ENCODE results near the gene MAPK8. TPM values are rescaled to one million over a fixed set of nuclear protein-coding genes. Genes with fewer than 3 reads are reported as not detected.

The MAPK8 gene
- total RNA-seq, 4 donors from 2014 or later, result 27.4 to 43.5 (median 36.5) TPM

DNA sequence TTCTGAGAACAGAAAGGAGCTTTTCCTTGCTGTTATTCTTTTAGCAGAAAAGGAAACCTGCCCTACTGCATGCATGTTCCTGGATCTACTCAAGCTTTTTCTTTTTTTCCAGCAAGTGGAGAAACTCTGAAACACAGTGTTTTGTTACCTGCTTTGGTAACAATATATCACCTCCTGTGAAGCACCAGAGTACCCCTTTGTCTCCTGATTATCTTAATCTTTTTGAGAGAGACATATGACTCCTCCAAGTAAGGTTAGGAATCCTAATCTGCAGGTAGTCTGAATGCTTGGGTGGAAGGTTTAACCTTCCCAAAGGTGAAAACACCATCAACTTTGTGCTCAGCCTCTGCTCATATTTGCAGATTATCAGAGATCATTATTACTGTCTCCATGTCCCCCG, 93.1 kb downstream of the MAPK8 start:
- WGBS, 2 donors, result 80 to 100% methylated on average over 1 of the region's 1 CpG
- TF ChIP-seq, protein P1, sequence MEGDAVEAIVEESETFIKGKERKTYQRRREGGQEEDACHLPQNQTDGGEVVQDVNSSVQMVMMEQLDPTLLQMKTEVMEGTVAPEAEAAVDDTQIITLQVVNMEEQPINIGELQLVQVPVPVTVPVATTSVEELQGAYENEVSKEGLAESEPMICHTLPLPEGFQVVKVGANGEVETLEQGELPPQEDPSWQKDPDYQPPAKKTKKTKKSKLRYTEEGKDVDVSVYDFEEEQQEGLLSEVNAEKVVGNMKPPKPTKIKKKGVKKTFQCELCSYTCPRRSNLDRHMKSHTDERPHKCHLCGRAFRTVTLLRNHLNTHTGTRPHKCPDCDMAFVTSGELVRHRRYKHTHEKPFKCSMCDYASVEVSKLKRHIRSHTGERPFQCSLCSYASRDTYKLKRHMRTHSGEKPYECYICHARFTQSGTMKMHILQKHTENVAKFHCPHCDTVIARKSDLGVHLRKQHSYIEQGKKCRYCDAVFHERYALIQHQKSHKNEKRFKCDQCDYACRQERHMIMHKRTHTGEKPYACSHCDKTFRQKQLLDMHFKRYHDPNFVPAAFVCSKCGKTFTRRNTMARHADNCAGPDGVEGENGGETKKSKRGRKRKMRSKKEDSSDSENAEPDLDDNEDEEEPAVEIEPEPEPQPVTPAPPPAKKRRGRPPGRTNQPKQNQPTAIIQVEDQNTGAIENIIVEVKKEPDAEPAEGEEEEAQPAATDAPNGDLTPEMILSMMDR (IDR thresholded peaks at IDR 0.05), result no peak
- TF ChIP-seq POLR2A (IDR thresholded peaks at IDR 0.05), result no peak
- Histone ChIP-seq H3K36me3 (no peaks in the 10 kb centered on the region), H3K9me3 (no peaks in the 10 kb centered on the region), H3K27me3 (no peaks in the 10 kb centered on the region), H3K27ac (no peak overlapping the region), H3K4me3 (no peak overlapping the region), H3K4me1 (peaks cover 0 to 15% (median 0%) of the 10 kb centered on the region in 3 donors)
- intact Hi-C loops (cut with DNase I), result no loop called here
- no peak for DNase-seq

DNA sequence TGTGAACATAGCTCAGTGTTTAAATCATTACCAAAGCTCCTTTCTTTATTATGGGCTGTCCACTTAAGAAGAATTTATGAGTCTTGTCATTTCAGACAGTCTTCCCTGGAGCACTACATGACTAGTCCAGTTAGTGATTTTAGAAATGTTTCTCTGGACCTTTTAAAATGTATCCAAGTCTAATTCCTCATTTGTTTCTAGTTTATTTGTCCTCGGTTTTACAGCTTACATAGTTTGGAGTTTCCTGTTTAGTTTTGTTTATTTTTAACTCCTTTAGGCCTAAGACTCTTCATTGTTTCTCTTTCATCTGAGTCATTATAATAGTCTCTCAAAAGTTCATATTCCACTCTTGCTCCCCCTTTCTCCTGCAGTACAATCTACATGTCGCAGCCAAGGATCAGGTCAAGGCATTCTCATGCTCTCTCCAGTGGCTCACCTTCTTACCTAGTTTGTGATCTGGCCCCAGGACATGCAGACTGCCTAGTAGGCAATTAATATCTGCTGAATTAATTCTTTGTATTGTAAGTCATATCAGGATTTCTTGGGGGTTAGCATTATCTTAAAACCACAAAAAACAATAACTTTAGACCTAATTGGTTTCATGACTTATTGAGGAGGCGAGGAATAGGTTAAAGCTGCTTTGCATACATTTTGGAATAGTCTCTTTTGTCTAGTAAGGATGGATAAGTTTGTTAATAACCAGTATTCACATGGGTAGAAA, 93.8 kb downstream of the MAPK8 start:
- no peaks in the 10 kb centered on the region for H3K9me3 ChIP-seq
- H3K4me3 ChIP-seq, result no peak overlapping the region
- peaks cover 0 to 15% (median 0%) of the 10 kb centered on the region in 3 donors for H3K4me1 ChIP-seq
- intact Hi-C loops (cut with DNase I), result no loop called here
- no peaks in the 10 kb centered on the region for H3K27me3 ChIP-seq
- no peaks in the 10 kb centered on the region for H3K36me3 ChIP-seq
- TF ChIP-seq POLR2A (IDR thresholded peaks at IDR 0.05), result no peak
- TF ChIP-seq, protein P1 (IDR thresholded peaks at IDR 0.05), result no peak
- no peak for DNase-seq
- 56 to 69% methylated on average over 3 of the region's 3 CpGs for WGBS, 2 donors
- no peak overlapping the region for H3K27ac ChIP-seq

DNA sequence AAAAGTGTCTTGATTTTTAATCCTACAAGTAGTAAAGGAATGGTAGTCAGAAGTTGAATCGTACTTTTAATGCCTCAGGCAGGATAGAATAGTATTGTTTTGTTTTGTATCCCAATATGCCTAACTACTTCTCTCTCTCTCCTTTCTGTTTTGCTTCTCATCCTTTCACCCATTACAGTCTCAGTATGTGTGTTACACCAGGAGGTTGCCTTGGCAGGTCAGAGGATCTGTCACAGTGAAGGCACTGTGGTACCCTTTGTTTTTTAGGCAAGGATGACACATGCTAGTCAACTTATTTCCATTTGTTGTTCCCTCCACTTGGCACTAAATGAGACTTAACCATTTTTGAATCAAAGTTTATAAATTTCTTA, 94.4 kb downstream of the MAPK8 start:
- no peak overlapping the region for H3K4me3 ChIP-seq
- peaks cover 0 to 16% (median 0%) of the 10 kb centered on the region in 3 donors for H3K4me1 ChIP-seq
- H3K36me3 ChIP-seq, result no peaks in the 10 kb centered on the region
- H3K27me3 ChIP-seq, result no peaks in the 10 kb centered on the region
- 31 to 56% methylated on average over 1 of the region's 1 CpG for WGBS, 2 donors
- intact Hi-C loops (cut with DNase I), result no loop called here
- H3K9me3 ChIP-seq, result no peaks in the 10 kb centered on the region
- H3K27ac ChIP-seq, result no peak overlapping the region
- DNase-seq, result no peak
- TF ChIP-seq, protein P1 (IDR thresholded peaks at IDR 0.05), result no peak
- TF ChIP-seq POLR2A (IDR thresholded peaks at IDR 0.05), result no peak

DNA sequence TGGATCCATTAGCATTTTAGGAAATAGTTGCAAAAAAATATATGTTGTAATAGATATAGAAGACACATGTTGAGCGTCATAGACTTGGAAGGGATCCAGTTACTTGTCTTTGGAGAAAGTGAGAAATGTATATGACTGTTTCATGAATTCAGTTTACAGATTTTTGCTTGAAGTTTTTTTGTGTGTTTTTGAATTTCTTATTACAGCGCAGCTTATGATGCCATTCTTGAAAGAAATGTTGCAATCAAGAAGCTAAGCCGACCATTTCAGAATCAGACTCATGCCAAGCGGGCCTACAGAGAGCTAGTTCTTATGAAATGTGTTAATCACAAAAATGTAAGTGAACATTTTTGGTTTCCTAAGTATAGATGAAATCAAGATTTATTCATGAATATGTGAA, 98.2 kb downstream of the MAPK8 start:
- Histone ChIP-seq H3K4me1 (peaks cover 0 to 20% (median 0%) of the 10 kb centered on the region in 3 donors), H3K4me3 (no peak overlapping the region), H3K27ac (no peak overlapping the region), H3K27me3 (no peaks in the 10 kb centered on the region), H3K9me3 (no peaks in the 10 kb centered on the region), H3K36me3 (peaks cover 0 to 15% (median 0%) of the 10 kb centered on the region in 3 donors)
- TF ChIP-seq, protein P1 (IDR thresholded peaks at IDR 0.05), result no peak
- no peak for TF ChIP-seq POLR2A (IDR thresholded peaks at IDR 0.05)
- intact Hi-C loops (cut with DNase I), result no loop called here
- DNase-seq, result no peak
- 81 to 89% methylated on average over 4 of the region's 4 CpGs for WGBS, 2 donors

DNA sequence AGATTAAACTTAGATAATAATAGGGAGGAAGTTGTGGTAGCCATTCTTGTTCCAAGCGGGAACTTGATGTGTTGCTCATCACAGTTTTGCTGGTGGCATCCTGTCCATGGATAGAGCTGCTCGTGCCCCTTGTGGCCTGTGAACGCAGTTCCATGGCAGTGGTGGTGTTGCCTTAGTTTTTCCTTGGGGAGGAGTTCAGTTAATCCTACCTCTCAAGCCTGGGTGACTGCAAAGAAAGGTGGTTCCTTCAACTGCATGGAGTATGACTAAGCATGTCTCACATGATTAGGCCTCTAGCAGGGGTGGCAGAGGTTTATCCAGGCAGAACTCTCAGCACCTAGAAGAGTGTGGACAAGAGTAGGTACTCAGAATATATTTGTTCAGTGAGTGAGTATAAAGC, 99.7 kb downstream of the MAPK8 start:
- DNase-seq, result no peak
- H3K36me3 ChIP-seq, result peaks cover 0 to 30% (median 0%) of the 10 kb centered on the region in 3 donors
- TF ChIP-seq POLR2A (IDR thresholded peaks at IDR 0.05), result no peak
- TF ChIP-seq, protein P1 (IDR thresholded peaks at IDR 0.05), result peak in 2 of 6 experiments; percentile 13 to 62
- 39 to 56% methylated on average over 3 of the region's 3 CpGs for WGBS, 2 donors
- H3K4me1 ChIP-seq, result peaks cover 0 to 13% (median 0%) of the 10 kb centered on the region in 3 donors
- intact Hi-C loops (cut with DNase I), result no loop called here
- H3K9me3 ChIP-seq, result no peaks in the 10 kb centered on the region
- H3K4me3 ChIP-seq, result no peak overlapping the region
- H3K27me3 ChIP-seq, result no peaks in the 10 kb centered on the region
- H3K27ac ChIP-seq, result no peak overlapping the region
